HL-60 (cell line): ENCODE measurements around the gene CETP.

Experiments
- DNase-seq, 2 experiments: peaks; one replicate each; pipeline ENCODE4 v3.0.0-alpha.2; 2010 to 2020; ENCODE audit warnings: low read depth in 1 of 2, low spot score in 1 of 2
- H3K27ac ChIP-seq: fragments of 250-450 bp; sonication (Bioruptor Pico); replicated peaks from 2 replicates; pipeline ENCODE4 v1.5.1; 2020; ENCODE audit warnings: mild to moderate bottlenecking, moderate library complexity
- H3K27me3 ChIP-seq: fragments of 250-450 bp; sonication (Bioruptor Pico); 2 replicates; pipeline ENCODE4 v1.5.1; 2021; ENCODE audit warnings: mild to moderate bottlenecking, moderate library complexity; ENCODE audit not compliant: insufficient read depth, poor library complexity, severe bottlenecking
- H3K4me3 ChIP-seq: replicated peaks from 2 replicates; pipeline ENCODE4 v1.5.1; 2011; ENCODE audit warnings: mild to moderate bottlenecking, control low read depth, low read length; ENCODE audit not compliant: insufficient read depth
- GABPA ChIP-seq: IDR thresholded peaks from 2 replicates; pipeline ENCODE4 v1.6.1; 2012; ENCODE audit warnings: low read depth
- POLR2AphosphoS5 ChIP-seq: IDR thresholded peaks from 2 replicates; pipeline ENCODE4 v1.6.1; 2012; ENCODE audit warnings: low read depth
- SPI1 ChIP-seq: IDR thresholded peaks from 2 replicates; pipeline ENCODE4 v1.6.1; 2012; ENCODE audit warnings: low read depth, mild to moderate bottlenecking, borderline replicate concordance
- TF ChIP-seq, protein P1 (sequence below): IDR thresholded peaks from one replicate; pipeline ENCODE4 v1.5.1; 2011; ENCODE audit warnings: low read length, control low read depth, inconsistent platforms; ENCODE audit not compliant: insufficient read depth
- TF ChIP-seq, protein P2 (sequence below): IDR thresholded peaks from 2 replicates; pipeline ENCODE4 v1.6.1; 2012; ENCODE audit warnings: low read depth; ENCODE audit not compliant: insufficient replicate concordance

The CETP gene

DNA sequence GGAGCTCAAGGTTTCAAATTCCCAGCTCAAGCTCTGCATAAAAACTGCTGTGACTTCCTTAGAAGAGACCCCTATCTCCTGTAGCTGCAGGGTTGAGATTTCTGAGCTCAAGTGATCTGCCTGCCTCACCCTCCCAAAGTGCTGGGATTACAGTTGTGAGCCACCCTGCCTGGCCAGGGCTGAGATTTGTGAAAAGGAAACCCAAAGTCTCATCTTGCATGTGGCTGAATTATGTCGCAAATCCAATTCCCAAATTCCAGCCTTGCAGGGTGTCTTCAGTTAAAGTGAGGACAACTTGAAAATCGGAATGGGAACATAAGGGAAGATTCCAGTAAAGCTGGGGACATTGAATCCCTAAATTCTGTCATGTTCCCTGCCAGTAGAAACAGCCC is 14.2 kb upstream of the CETP start:
- no peak overlapping the region for H3K4me3 ChIP-seq
- no peaks in the 10 kb centered on the region for H3K27me3 ChIP-seq
- no peak for DNase-seq
- TF ChIP-seq, protein P1, sequence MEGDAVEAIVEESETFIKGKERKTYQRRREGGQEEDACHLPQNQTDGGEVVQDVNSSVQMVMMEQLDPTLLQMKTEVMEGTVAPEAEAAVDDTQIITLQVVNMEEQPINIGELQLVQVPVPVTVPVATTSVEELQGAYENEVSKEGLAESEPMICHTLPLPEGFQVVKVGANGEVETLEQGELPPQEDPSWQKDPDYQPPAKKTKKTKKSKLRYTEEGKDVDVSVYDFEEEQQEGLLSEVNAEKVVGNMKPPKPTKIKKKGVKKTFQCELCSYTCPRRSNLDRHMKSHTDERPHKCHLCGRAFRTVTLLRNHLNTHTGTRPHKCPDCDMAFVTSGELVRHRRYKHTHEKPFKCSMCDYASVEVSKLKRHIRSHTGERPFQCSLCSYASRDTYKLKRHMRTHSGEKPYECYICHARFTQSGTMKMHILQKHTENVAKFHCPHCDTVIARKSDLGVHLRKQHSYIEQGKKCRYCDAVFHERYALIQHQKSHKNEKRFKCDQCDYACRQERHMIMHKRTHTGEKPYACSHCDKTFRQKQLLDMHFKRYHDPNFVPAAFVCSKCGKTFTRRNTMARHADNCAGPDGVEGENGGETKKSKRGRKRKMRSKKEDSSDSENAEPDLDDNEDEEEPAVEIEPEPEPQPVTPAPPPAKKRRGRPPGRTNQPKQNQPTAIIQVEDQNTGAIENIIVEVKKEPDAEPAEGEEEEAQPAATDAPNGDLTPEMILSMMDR = no peak
- no peak for TF ChIP-seq SPI1
- TF ChIP-seq, protein P2, sequence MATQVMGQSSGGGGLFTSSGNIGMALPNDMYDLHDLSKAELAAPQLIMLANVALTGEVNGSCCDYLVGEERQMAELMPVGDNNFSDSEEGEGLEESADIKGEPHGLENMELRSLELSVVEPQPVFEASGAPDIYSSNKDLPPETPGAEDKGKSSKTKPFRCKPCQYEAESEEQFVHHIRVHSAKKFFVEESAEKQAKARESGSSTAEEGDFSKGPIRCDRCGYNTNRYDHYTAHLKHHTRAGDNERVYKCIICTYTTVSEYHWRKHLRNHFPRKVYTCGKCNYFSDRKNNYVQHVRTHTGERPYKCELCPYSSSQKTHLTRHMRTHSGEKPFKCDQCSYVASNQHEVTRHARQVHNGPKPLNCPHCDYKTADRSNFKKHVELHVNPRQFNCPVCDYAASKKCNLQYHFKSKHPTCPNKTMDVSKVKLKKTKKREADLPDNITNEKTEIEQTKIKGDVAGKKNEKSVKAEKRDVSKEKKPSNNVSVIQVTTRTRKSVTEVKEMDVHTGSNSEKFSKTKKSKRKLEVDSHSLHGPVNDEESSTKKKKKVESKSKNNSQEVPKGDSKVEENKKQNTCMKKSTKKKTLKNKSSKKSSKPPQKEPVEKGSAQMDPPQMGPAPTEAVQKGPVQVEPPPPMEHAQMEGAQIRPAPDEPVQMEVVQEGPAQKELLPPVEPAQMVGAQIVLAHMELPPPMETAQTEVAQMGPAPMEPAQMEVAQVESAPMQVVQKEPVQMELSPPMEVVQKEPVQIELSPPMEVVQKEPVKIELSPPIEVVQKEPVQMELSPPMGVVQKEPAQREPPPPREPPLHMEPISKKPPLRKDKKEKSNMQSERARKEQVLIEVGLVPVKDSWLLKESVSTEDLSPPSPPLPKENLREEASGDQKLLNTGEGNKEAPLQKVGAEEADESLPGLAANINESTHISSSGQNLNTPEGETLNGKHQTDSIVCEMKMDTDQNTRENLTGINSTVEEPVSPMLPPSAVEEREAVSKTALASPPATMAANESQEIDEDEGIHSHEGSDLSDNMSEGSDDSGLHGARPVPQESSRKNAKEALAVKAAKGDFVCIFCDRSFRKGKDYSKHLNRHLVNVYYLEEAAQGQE = no peak
- TF ChIP-seq GABPA = no peak
- TF ChIP-seq POLR2AphosphoS5 = no peak
- H3K27ac ChIP-seq = no peak overlapping the region

DNA sequence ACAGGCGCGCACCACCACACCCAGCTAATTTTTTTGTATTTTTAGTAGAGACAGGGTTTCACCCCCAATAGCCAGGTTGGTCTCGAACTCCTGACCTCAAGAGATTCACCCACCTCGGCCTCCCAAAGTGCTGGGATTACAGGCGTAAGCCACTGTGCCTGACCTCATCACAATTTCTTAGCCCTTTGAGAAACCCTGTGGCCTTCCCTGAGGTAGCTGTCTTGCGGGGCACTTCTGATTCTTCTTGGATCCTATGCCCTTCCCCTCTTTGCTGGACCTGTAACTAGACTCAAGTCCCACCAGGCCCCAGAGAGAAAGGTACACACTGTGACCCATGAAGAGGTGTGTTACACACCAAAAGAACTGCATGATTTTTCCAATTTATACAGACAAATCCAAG is 13.5 kb upstream of the CETP start:
- Histone ChIP-seq H3K4me3 (no peak overlapping the region), H3K27ac (no peak overlapping the region), H3K27me3 (no peaks in the 10 kb centered on the region)
- TF ChIP-seq, protein P2 = no peak
- TF ChIP-seq SPI1 (no peak), POLR2AphosphoS5 (no peak)
- TF ChIP-seq, protein P1 = no peak
- no peak for DNase-seq

DNA sequence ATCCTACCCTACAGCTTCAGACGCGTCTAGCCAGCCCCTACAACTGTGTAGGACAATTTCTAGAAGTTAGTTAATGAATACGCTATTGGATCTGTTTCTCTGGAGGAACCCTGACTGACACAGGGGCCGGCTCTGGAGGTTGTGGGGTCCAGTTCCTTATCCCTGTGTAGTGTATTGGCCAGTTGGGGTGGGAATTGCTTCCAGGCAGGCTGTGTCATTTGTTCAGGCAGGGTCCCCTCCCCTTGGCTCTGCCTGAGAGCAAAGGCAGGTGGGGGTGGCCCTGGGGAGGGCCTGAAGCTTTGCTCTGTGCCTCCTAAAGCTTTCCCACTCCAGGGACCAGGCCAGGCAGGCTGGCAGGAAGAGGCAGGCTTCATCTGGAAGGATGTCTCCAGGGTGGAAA is 11.7 kb upstream of the CETP start:
- no peaks in the 10 kb centered on the region for H3K27me3 ChIP-seq
- no peak overlapping the region for H3K4me3 ChIP-seq
- no peak for DNase-seq
- no peak for TF ChIP-seq GABPA
- H3K27ac ChIP-seq = no peak overlapping the region

DNA sequence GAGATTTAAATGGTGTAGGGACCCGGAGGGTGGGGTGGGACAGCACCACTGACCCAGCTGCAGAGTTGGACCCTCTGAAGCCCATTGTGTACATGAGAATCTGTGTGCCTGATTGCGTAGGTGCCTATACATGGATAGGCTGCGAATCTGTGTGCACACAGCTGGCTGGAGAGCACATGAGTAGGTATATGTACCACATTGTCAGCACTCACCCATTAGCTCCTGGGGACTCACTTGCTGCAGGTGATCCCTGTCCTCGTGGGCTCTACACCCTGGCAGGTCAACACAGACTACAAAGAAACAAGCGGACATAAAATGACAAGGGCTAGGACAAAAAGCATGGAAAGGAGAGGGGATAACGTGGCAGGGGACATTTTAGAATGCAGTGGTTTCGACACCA is 11.3 kb upstream of the CETP start:
- Histone ChIP-seq H3K27me3 (no peaks in the 10 kb centered on the region), H3K27ac (no peak overlapping the region), H3K4me3 (no peak overlapping the region)
- no peak for DNase-seq
- no peak for TF ChIP-seq SPI1
- TF ChIP-seq, protein P2 = no peak
- no peak for TF ChIP-seq POLR2AphosphoS5
- TF ChIP-seq, protein P1 = no peak
- no peak for TF ChIP-seq GABPA
